GM20000 (cell line): ENCODE measurements around the gene ZNF408.

Experiments used
- DNase-seq: peaks from one replicate; pipeline ENCODE4 v3.0.0; 2012; ENCODE audit warnings: low spot score
- CTCF ChIP-seq: IDR thresholded peaks from 2 replicates; pipeline ENCODE4 v1.5.1; 2012; ENCODE audit warnings: mild to moderate bottlenecking, control low read depth; ENCODE audit errors: extremely low read depth, missing control alignments

The ZNF408 gene

GRCh38 chr11:46693597-46694012, 7.2 kb upstream of the ZNF408 start:
- TF ChIP-seq CTCF = no peak
- DNase-seq = no peak

- TF ChIP-seq CTCF = no peak
- DNase-seq = no peak
Measured at GRCh38 chr11:46694072-46694471, 6.8 kb upstream of the ZNF408 start.

- no peak for DNase-seq
- TF ChIP-seq CTCF = no peak
Measured at GRCh38 chr11:46694607-46695006, 6.2 kb upstream of the ZNF408 start.

GRCh38 chr11:46695345-46696211, 5.3 kb upstream of the ZNF408 start:
- no peak for DNase-seq
- no peak for TF ChIP-seq CTCF

- DNase-seq = no peak
- no peak for TF ChIP-seq CTCF
Measured at GRCh38 chr11:46696212-46696558, 4.6 kb upstream of the ZNF408 start.

- no peak for DNase-seq
- TF ChIP-seq CTCF = no peak
Measured at GRCh38 chr11:46697303-46697702, 3.5 kb upstream of the ZNF408 start.

GRCh38 chr11:46697723-46698122, 3.1 kb upstream of the ZNF408 start:
- no peak for DNase-seq
- no peak for TF ChIP-seq CTCF
